Activated T-cell treated with anti-CD3 and anti-CD28 coated beads, Interleukin-2, amount 50 U/mL, for 24 hours (primary cell): Measurements from ENCODE around the gene PVALB.

Experiments used
- DNase-seq: peaks from one replicate; pipeline ENCODE4 v3.0.0-alpha.2; 2020
- H3K27ac Mint-ChIP-seq: 2 replicates; pipeline ENCODE4 v1.8.0; 2020; ENCODE audit warnings: mild to moderate bottlenecking, mixed read lengths
- H3K27me3 Mint-ChIP-seq: 2 replicates; pipeline ENCODE4 v1.8.0; 2020; ENCODE audit warnings: mixed read lengths
- H3K36me3 Mint-ChIP-seq: 2 replicates; pipeline ENCODE4 v1.8.0; 2020; ENCODE audit warnings: low read depth, mixed read lengths
- H3K4me1 Mint-ChIP-seq: 2 replicates; pipeline ENCODE4 v1.8.0; 2020; ENCODE audit warnings: low read depth, mixed read lengths
- H3K4me3 Mint-ChIP-seq: 2 replicates; pipeline ENCODE4 v1.8.0; 2020; ENCODE audit warnings: mild to moderate bottlenecking, moderate library complexity, mixed read lengths
- H3K9me3 Mint-ChIP-seq: 2 replicates; pipeline ENCODE4 v1.8.0; 2020; ENCODE audit warnings: mixed read lengths

Gene PVALB

DNA sequence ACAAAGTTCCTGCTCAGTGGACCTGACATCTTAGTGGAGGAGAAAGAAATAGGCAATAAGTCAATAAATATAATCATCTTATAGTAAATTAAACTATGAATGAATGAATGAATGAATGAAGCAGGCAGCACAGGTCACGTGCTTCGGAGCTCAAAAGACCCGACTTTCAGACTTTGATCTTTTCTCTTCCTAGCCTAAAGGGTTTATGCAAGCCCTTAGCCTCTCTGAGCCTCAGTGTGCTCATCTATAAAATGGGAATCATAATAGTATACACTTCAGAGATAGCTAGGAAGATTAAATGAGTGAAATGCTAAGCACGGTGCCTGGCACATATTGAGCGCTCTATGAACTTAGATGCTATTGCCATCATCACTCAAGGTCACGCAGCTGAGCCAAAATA is 7.5 kb downstream of the PVALB start:
- no peak for DNase-seq
- no peak overlapping the region for H3K27ac Mint-ChIP-seq
- H3K27me3 Mint-ChIP-seq = peaks cover 19% of the 10 kb centered on the region
- no peaks in the 10 kb centered on the region for H3K9me3 Mint-ChIP-seq
- no peak overlapping the region for H3K4me3 Mint-ChIP-seq
- peaks cover 18% of the 10 kb centered on the region for H3K4me1 Mint-ChIP-seq
- no peaks in the 10 kb centered on the region for H3K36me3 Mint-ChIP-seq

DNA sequence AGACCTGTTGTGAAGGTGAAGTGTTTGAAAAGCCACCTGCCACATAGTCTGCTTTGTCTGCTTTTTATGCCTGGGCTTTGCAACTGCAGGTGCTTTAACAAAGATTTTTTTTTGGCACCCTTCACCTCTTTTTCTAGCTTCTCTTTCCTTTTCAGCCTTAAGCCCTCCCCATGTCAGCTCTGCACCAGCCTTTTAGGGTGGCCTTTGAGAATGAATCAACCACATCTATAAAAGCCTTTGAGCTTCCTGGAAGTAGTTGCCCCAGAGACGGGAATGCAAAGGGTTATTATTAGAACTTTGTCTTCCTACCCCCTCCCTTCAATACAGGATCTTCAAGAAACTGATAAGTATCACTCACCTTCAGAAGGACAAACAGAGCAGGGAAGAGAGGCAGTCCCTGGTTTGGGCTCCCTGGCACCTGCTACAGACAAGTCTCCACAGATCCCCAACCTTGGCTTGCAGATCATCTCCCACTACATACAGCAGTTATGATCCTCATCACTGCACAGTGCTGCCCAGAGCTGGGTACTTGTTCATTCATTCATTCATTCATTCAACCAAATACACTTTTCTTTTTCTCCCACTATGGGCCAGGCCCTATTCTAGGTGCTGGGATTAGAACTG is 8.0 kb downstream of the PVALB start:
- Mint-ChIP-seq H3K27me3 (peaks cover 13% of the 10 kb centered on the region), H3K9me3 (no peaks in the 10 kb centered on the region), H3K36me3 (no peaks in the 10 kb centered on the region), H3K27ac (no peak overlapping the region), H3K4me1 (peaks cover 18% of the 10 kb centered on the region), H3K4me3 (no peak overlapping the region)
- no peak for DNase-seq

DNA sequence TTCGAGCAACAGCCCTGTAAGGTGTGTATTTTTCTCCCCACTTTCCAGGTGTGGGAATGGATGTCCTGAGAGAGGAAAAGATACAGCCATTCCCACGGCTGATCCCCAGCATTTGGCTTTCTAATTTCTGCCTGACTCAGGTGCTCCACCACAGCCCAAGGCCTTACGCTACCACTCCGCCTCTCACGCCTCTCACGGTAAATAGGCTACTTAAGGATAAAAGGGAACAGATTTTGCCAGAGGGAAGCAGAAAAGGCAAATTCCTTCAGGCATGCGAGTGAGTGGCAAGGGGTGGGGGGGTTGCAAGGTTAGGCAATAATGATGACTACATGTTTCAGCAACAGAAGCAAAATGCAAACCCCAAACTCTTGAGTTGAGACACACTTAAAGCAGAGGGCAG is 9.2 kb downstream of the PVALB start:
- Mint-ChIP-seq H3K4me1 (peaks cover 18% of the 10 kb centered on the region), H3K27me3 (peaks cover 6% of the 10 kb centered on the region), H3K9me3 (no peaks in the 10 kb centered on the region), H3K36me3 (no peaks in the 10 kb centered on the region), H3K4me3 (no peak overlapping the region), H3K27ac (no peak overlapping the region)
- DNase-seq = no peak

DNA sequence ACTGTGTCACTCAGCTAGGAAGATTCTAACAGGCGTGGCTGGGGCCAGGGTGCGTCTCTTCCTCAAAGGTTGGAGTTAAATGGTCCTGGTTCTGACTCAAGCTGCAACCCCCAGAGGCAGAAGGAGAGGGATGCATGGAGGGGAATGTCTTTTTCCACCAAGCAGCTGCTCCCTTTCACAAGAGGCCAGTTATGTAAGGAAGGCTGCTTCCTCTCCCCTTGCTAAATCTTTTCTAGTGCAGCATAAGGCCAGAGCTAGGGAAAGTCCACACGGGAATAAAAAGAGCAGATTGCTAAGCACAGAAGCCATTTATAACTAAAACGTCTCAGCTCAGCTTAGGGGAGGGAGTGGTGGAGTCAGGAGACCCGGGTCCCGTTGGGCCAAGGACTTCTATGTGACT is 10.0 kb downstream of the PVALB start:
- Mint-ChIP-seq H3K9me3 (no peaks in the 10 kb centered on the region), H3K27ac (no peak overlapping the region), H3K27me3 (peaks cover 4% of the 10 kb centered on the region), H3K4me1 (peaks cover 18% of the 10 kb centered on the region), H3K36me3 (no peaks in the 10 kb centered on the region), H3K4me3 (no peak overlapping the region)
- DNase-seq = no peak

DNA sequence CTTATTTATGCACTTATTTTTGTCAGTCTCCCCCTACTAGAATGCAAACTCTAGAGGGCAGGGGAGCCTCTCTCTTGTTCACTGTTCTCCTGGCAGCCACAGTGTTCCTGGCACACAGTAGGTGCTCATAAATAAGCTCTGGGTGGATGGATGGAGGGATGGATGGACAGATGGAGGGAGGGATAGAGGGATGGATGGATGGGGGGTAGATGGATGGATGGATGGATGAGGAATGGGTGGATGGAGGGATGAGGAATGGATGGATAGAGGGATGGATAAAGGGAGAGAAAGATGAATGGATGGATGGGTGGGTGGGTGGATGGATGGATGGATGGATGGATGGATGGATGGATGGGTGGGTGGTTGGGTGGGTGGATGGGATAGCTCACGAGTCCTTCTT is 13.5 kb downstream of the PVALB start:
- H3K4me1 Mint-ChIP-seq = peaks cover 9% of the 10 kb centered on the region
- no peak overlapping the region for H3K27ac Mint-ChIP-seq
- no peaks in the 10 kb centered on the region for H3K36me3 Mint-ChIP-seq
- no peak overlapping the region for H3K4me3 Mint-ChIP-seq
- H3K27me3 Mint-ChIP-seq = peaks cover 7% of the 10 kb centered on the region
- no peaks in the 10 kb centered on the region for H3K9me3 Mint-ChIP-seq
- no peak for DNase-seq

DNA sequence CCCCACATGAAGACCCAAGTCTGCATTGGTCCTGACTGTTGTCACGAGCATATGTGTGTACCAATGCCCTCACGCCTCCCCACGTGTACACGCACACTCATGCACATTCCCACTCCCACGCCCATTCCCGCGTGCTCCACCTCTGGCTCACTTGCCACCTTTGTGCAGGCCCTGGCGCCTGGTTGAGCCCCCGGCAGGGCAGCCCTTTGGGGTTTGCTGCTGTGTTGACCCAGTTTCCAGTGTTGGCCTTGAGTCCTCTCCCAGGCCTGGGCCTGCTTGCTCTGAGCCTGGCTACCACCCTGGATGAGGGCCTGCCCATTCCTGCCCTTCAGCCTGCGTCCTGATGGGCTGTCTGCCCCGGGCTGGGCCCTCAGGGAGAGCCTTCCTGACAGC is 18.2 kb downstream of the PVALB start:
- Mint-ChIP-seq H3K36me3 (no peaks in the 10 kb centered on the region), H3K9me3 (no peaks in the 10 kb centered on the region), H3K4me1 (no peaks in the 10 kb centered on the region), H3K27me3 (peaks cover 14% of the 10 kb centered on the region), H3K27ac (no peak overlapping the region), H3K4me3 (no peak overlapping the region)
- DNase-seq = no peak

DNA sequence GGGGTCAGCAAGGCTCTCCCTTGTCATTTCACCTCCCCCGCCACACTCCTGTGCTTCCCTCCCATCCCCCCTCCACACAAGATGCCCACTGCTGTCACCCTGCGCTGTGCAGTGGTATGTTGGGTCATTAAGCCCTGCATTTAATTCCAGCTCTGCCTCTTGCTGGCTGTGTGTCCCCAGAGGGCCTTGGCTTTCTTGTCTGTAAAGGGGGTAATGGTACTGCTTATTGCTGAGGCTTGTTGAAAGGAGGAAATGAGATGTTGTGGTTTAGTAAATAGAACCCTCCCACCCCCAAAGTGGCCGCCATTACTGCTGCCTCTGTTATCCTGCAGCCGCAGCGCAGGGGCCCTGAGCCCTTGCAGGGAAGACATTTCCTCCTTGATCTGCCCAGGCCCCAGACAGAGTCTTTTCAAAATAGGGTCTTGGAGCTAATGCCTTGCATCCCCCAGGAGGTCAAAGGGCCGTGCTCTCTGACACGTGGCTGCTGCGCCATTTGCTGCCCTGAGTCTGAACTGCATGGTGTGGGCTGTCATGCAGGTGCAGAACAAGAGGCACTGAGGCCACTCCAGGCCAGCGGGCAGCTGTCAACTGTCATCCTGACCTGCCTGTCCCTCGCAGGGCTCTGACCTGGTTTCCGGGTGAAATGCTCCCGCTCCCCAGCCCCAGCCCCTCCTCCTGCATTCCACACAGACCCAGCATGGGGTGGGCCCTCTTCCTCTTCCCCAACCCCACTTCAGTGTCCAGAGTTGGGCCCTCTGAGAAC is 18.7 kb downstream of the PVALB start:
- H3K9me3 Mint-ChIP-seq = no peaks in the 10 kb centered on the region
- no peak for DNase-seq
- H3K27ac Mint-ChIP-seq = no peak overlapping the region
- no peaks in the 10 kb centered on the region for H3K36me3 Mint-ChIP-seq
- no peaks in the 10 kb centered on the region for H3K4me1 Mint-ChIP-seq
- peaks cover 12% of the 10 kb centered on the region for H3K27me3 Mint-ChIP-seq
- no peak overlapping the region for H3K4me3 Mint-ChIP-seq

DNA sequence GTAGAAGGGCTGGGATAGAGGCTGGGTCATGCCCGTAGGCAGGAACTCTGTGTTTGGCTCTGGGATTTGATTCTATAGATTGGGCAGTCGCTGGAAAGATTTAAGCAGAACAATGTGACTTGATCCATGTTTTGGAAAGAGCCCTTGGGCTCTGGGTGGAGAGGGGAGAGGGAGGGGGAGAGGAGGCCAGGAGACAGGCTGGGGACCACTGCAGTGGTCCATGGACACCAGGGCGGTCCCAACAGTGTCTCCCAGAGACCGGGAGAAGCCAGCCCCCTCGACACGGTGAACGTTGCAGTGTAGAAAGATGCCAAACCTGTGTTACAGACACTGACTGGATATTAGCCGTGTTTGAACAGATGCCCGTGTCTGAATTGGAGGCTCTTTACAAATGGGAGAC is 19.5 kb downstream of the PVALB start:
- Mint-ChIP-seq H3K27ac (no peak overlapping the region), H3K9me3 (no peaks in the 10 kb centered on the region), H3K4me1 (no peaks in the 10 kb centered on the region), H3K36me3 (no peaks in the 10 kb centered on the region), H3K27me3 (peaks cover 10% of the 10 kb centered on the region), H3K4me3 (no peak overlapping the region)
- DNase-seq = no peak

DNA sequence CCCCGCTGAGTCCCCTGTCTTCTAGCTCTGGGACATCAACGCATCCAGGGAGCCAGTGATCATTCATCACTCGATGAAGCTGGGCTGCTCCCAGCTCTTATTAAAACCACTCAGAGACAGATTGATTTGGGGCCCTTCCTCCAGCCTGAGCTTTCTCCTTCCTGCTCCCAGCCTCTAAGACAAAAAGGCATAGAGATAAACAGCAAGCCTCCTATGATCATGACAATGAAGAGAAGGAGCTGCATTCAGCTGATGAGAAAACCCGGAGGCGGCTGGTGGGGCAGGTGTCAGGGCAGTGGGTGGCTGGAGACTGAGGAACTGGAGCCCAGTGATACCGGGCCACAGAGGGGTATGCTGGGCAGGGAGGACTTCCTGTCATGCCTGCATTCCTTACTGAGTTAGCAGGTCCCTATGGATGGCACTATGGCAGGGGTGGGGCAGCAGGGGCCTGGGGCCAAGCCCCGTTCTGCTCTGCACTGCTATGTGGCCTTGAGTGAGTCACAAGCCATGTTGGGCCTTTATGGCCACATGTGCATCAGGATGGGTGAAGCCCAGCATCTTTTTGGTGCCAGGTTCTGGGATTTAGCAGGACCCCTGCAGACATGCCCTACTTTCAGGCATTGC is 20.2 kb downstream of the PVALB start:
- H3K4me1 Mint-ChIP-seq = no peaks in the 10 kb centered on the region
- no peaks in the 10 kb centered on the region for H3K36me3 Mint-ChIP-seq
- no peak for DNase-seq
- H3K27me3 Mint-ChIP-seq = peaks cover 8% of the 10 kb centered on the region
- H3K4me3 Mint-ChIP-seq = no peak overlapping the region
- H3K27ac Mint-ChIP-seq = peak overlapping the region; percentile 29
- no peaks in the 10 kb centered on the region for H3K9me3 Mint-ChIP-seq

DNA sequence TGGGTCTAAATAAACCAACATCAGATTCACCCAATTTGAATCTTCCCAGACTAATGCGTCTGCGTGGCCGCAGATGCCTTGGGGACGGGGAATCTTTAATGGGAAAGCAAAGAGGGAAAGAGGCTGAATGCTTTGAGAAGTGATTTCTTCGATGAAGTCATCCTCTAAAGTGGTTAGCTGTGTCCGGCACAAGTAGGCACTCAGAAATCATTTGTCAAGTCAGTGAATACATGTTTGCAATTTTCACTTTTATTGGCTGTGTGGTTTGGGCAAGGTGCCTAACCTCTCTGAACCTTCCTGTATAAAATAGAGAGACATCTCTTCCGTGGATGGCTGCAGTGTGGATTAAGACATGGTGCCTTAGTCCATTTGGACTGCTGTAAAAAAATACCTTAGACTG is 21.2 kb downstream of the PVALB start:
- peaks cover 7% of the 10 kb centered on the region for H3K27me3 Mint-ChIP-seq
- H3K36me3 Mint-ChIP-seq = no peaks in the 10 kb centered on the region
- no peak overlapping the region for H3K4me3 Mint-ChIP-seq
- no peak for DNase-seq
- no peak overlapping the region for H3K27ac Mint-ChIP-seq
- H3K9me3 Mint-ChIP-seq = no peaks in the 10 kb centered on the region
- peaks cover 6% of the 10 kb centered on the region for H3K4me1 Mint-ChIP-seq

DNA sequence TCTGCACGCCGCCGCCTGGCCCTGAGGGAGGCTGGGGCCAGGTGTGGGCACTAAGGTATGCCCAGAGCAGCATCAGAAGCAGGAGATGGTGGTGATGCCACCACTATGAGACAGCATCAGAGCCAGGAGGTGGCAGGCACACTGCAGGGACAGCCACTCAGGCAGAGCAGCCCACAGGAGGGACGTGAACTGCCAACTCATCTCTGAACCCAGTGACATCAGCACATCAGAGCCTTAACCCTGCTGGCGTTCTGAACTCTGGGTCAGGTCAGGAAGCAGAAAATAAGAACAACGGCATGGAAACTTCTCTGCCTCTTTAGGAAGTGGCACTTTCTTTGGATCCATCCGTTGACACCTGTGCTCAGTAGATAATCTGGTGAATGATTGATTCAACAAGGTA is 26.2 kb downstream of the PVALB start:
- DNase-seq = peak; percentile 36
- peak overlapping the region; percentile 33 for H3K27ac Mint-ChIP-seq
- peaks cover 8% of the 10 kb centered on the region for H3K4me1 Mint-ChIP-seq
- no peak overlapping the region for H3K4me3 Mint-ChIP-seq
- peaks cover 7% of the 10 kb centered on the region for H3K27me3 Mint-ChIP-seq
- no peaks in the 10 kb centered on the region for H3K9me3 Mint-ChIP-seq
- H3K36me3 Mint-ChIP-seq = no peaks in the 10 kb centered on the region

DNA sequence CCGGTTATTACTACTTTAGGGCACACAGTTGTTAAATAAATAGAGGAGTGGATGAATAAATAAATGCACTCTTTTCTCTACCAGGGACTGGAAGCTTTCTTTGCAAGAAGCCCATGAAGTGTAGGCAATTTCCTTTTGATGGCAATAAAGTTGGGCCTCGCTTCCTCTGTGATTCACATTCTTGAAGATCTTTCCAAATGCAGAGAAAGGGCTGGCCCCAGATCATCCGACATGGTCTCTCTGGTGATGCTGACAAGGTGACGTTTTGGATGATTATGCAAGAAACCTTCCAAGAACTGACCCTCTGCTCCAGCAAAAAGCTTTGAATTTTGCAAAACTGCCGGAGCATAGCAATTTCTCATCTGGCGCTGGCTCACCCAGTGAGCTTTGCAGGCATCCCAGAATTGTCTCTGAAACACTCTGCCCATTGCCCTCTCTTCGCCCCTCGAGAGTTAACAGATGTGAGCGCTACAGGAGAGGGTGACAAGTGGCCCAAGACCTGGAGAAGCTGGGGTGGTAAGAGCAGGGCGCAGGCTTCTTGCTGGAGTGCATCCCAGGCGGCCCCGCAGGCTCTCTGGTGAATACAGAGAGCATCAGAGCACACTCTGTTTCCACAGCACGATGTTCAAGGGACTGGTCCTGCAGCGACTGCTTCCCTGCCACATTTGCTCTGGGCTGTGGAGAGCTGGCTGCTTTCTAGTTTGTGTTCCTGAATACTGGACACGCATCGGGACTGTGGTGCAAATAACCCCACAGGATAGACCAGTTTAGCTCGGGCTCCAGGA is 29.4 kb downstream of the PVALB start:
- H3K27ac Mint-ChIP-seq = no peak overlapping the region
- H3K27me3 Mint-ChIP-seq = no peaks in the 10 kb centered on the region
- peaks cover 13% of the 10 kb centered on the region for H3K4me1 Mint-ChIP-seq
- DNase-seq = no peak
- no peak overlapping the region for H3K4me3 Mint-ChIP-seq
- no peaks in the 10 kb centered on the region for H3K9me3 Mint-ChIP-seq
- H3K36me3 Mint-ChIP-seq = no peaks in the 10 kb centered on the region

DNA sequence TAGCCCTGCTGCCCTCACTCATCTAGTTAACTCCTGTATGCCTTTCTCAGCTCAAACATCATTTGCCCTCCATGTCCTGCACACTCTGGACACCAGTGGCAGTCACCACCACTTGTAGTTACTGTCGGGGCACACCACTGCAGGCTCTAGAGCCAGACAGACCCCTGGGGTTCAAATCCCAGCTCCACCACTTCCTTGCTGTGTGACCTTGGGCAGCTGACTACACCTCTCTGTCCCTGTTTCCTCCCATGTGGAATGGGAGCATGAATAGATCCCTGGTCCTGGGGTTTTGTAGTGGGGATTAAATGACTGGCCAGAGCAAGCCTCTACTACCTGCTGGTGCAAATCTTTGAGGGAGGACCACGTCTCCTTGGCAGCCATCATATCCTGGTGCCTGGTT is 33.1 kb downstream of the PVALB start:
- no peaks in the 10 kb centered on the region for H3K27me3 Mint-ChIP-seq
- H3K36me3 Mint-ChIP-seq = no peaks in the 10 kb centered on the region
- no peak for DNase-seq
- H3K4me1 Mint-ChIP-seq = peaks cover 19% of the 10 kb centered on the region
- H3K27ac Mint-ChIP-seq = no peak overlapping the region
- no peak overlapping the region for H3K4me3 Mint-ChIP-seq
- no peaks in the 10 kb centered on the region for H3K9me3 Mint-ChIP-seq

DNA sequence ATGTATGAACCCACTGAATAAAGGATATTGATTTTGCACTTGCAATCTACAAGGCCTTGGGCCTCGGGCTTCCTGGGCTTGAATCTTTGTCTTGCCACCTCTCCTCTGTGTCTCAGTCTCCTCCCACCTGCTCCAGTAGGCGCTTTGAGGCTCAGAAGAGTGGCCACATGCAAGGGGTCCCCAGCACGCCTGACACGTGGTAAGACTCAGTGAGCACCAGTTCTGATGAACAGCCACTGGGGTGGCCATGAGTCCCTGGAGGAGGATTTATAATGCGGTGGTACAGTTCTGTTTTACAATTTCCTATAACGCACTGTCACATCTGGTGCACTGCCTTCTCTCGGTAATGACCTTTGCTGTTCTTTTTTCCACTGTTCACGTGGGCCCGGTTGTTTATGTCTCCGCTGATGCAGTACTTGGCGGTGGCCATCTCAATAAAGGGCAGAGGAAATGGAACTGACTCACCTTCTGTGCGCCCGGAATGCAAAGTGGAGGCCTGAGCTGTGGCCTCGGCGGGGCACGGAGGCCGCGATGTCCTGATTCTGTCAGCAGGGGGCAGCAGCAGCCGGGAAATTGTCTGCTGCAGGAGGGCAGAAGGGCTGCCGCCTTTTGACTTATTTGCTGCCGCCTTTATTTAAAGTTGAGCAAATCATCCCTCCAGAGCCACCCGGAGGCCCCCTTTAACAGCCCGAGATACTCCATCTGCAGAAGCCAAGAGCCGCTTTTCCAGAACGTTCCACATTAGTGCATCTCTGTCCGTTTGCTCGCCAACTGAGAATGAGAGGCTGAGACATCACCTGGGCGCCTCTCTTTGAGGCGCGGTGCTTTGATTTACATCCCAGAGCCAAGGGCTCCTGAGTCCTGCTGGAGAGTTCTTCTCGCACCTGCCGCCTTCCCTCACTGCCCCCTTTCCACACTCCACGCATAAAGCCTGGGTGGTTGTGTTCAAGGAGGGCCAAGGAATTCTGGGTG is 34.9 kb downstream of the PVALB start:
- H3K27ac Mint-ChIP-seq = peak overlapping the region; percentile 89
- DNase-seq = peak; percentile 97
- H3K27me3 Mint-ChIP-seq = no peaks in the 10 kb centered on the region
- peaks cover 36% of the 10 kb centered on the region for H3K4me1 Mint-ChIP-seq
- peak overlapping the region; percentile 55 for H3K4me3 Mint-ChIP-seq
- no peaks in the 10 kb centered on the region for H3K36me3 Mint-ChIP-seq
- H3K9me3 Mint-ChIP-seq = no peaks in the 10 kb centered on the region
